IPS-18c (cell line): ENCODE data around the gene GAMT.

ENCODE experiments used
- H3K4me3 ChIP-seq: 2 replicates; pipeline ENCODE4 v1.7.0; 2013; ENCODE audit warnings: low read depth, mild to moderate bottlenecking, low read length, moderate library complexity; ENCODE audit not compliant: insufficient read depth
- H3K9me3 ChIP-seq: one replicate; pipeline ENCODE4 v1.6.1; 2013; ENCODE audit warnings: mild to moderate bottlenecking, low read length, moderate library complexity; ENCODE audit not compliant: control insufficient read depth, insufficient read depth

Gene GAMT

GRCh38 chr19:1411255-1412191, 10.2 kb upstream of the GAMT start:
- Histone ChIP-seq H3K4me3 (no peak overlapping the region), H3K9me3 (peaks cover 5% of the 10 kb centered on the region)

GRCh38 chr19:1410789-1411188, 9.4 kb upstream of the GAMT start:
- H3K4me3 ChIP-seq: no peak overlapping the region
- peaks cover 5% of the 10 kb centered on the region for H3K9me3 ChIP-seq

GRCh38 chr19:1410136-1410786, 8.9 kb upstream of the GAMT start:
- H3K9me3 ChIP-seq: peaks cover 5% of the 10 kb centered on the region
- H3K4me3 ChIP-seq: no peak overlapping the region; the same call in 1 of the 2 replicates

- Histone ChIP-seq H3K4me3 (peak overlapping the region; percentile 82), H3K9me3 (peaks cover 5% of the 10 kb centered on the region)
Measured at GRCh38 chr19:1409204-1410005, 8.1 kb upstream of the GAMT start.

GRCh38 chr19:1408300-1409203, 7.2 kb upstream of the GAMT start:
- peaks cover 5% of the 10 kb centered on the region for H3K9me3 ChIP-seq
- peak overlapping the region; percentile 82 for H3K4me3 ChIP-seq

- peak within 1 kb of the TSS; percentile 82 for H3K4me3 ChIP-seq
- peaks cover 5% of the 10 kb centered on the region for H3K9me3 ChIP-seq
Measured at GRCh38 chr19:1407528-1408299, 6.4 kb upstream of the GAMT start, which contains the start of gene DAZAP1. Gene DAZAP1 (plus strand): TSS chr19:1407586. CDS start chr19:1407774, 188 bp downstream.

GRCh38 chr19:1406774-1407527, 5.6 kb upstream of the GAMT start:
- Histone ChIP-seq H3K9me3 (peaks cover 5% of the 10 kb centered on the region), H3K4me3 (peak overlapping the region; percentile 73)

- Histone ChIP-seq H3K4me3 (no peak overlapping the region), H3K9me3 (no peaks in the 10 kb centered on the region)
Measured at GRCh38 chr19:1402411-1403070, 1.2 kb upstream of the GAMT start.

- Histone ChIP-seq H3K4me3 (peak overlapping the region; percentile 61; the same call in 1 of the 2 replicates), H3K9me3 (no peaks in the 10 kb centered on the region)
Measured at GRCh38 chr19:1401889-1402217, 511 bp upstream of the GAMT start.

GRCh38 chr19:1400281-1401137, 833 bp downstream of the GAMT start:
- Histone ChIP-seq H3K9me3 (no peaks in the 10 kb centered on the region), H3K4me3 (peak overlapping the region; percentile 61)

- Histone ChIP-seq H3K9me3 (no peaks in the 10 kb centered on the region), H3K4me3 (no peak overlapping the region)
Measured at GRCh38 chr19:1399745-1400144, 1.6 kb downstream of the GAMT start.

GRCh38 chr19:1399079-1399478, 2.3 kb downstream of the GAMT start:
- Histone ChIP-seq H3K4me3 (no peak overlapping the region), H3K9me3 (no peaks in the 10 kb centered on the region)

- H3K4me3 ChIP-seq: no peak overlapping the region
Measured at GRCh38 chr19:1397838-1398237, 3.5 kb downstream of the GAMT start.

More at GRCh38 chr19:1397838-1398237, 3.5 kb downstream of the GAMT start:
- H3K9me3 ChIP-seq: no peaks in the 10 kb centered on the region
